Liver (tissue), 3 donors: Measurements from ENCODE around the gene DRC1.

Experiments
- FOXA1 ChIP-seq: IDR thresholded peaks from 2 replicates; pipeline ENCODE4 v1.6.1; 2016; ENCODE audit warnings: antibody characterized with exemption
- JUND ChIP-seq, 2 donors: IDR thresholded peaks; 2 replicates each; pipeline ENCODE4 v1.6.1; 2016; ENCODE audit warnings: antibody characterized with exemption in 2 of 2
- RAD21 ChIP-seq, 2 donors: IDR thresholded peaks; 2 replicates each; pipeline ENCODE4 v1.6.1; 2016; ENCODE audit warnings: antibody characterized with exemption in 2 of 2, mild to moderate bottlenecking in 2 of 2
- REST ChIP-seq: IDR thresholded peaks from 2 replicates; pipeline ENCODE4 v1.6.1; 2016; ENCODE audit warnings: antibody characterized with exemption, mild to moderate bottlenecking
- RXRA ChIP-seq, 2 donors: IDR thresholded peaks; 2 replicates each; pipeline ENCODE4 v1.6.1; 2017 to 2018; ENCODE audit warnings: antibody characterized with exemption in 2 of 2, mild to moderate bottlenecking in 1 of 2
- SP1 ChIP-seq: IDR thresholded peaks from 2 replicates; pipeline ENCODE4 v1.6.1; 2018; ENCODE audit warnings: antibody characterized with exemption, mild to moderate bottlenecking
- YY1 ChIP-seq: IDR thresholded peaks from 2 replicates; pipeline ENCODE4 v1.6.1; 2016; ENCODE audit warnings: antibody characterized with exemption, mild to moderate bottlenecking
- TF ChIP-seq, protein P1 (sequence below): fragments of 150-350 bp; IDR thresholded peaks from 2 replicates; pipeline ENCODE4 v1.5.1; 2017; ENCODE audit warnings: improper control_type of control experiment, low read depth, low read length; ENCODE audit not compliant: missing input control
- TF ChIP-seq, protein P2 (sequence below): IDR thresholded peaks from 2 replicates; pipeline ENCODE4 v1.6.1; 2016; ENCODE audit warnings: antibody characterized with exemption
- TF ChIP-seq, protein P3 (sequence below): IDR thresholded peaks from 2 replicates; pipeline ENCODE4 v1.6.1; 2016; ENCODE audit warnings: antibody characterized with exemption
- donor health status: healthy.
- donor health status: healthy.

DNA sequence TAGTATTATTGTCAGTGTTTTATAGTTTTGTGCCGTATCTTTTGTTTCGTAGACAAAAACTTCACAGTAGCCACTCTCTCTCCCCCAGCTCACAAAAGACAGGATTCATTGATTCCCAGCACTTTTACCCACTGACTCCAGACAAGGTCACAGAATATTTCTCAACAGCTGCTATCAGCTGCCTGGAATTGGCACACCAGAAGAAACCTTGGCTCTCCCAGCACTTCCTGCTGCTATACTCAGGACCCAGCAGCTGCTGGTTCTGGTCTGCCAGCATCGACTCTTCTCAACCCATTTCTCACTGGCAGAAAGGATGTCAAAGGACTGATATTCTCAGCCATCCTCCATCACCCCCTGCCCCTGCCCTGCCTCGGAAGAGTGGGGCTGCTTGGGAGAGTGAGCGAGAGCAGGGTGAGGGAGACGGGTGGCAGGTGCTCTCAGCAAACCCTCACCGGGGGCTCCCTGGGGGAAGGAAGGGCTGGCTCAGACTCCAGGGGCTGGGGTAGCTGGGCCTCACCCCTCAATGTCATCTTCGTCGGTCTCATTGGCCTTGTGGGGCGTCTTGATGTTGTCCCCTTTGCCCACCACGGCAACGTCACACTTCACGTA, 82.3 kb downstream of the DRC1 start:
- TF ChIP-seq, protein P1, sequence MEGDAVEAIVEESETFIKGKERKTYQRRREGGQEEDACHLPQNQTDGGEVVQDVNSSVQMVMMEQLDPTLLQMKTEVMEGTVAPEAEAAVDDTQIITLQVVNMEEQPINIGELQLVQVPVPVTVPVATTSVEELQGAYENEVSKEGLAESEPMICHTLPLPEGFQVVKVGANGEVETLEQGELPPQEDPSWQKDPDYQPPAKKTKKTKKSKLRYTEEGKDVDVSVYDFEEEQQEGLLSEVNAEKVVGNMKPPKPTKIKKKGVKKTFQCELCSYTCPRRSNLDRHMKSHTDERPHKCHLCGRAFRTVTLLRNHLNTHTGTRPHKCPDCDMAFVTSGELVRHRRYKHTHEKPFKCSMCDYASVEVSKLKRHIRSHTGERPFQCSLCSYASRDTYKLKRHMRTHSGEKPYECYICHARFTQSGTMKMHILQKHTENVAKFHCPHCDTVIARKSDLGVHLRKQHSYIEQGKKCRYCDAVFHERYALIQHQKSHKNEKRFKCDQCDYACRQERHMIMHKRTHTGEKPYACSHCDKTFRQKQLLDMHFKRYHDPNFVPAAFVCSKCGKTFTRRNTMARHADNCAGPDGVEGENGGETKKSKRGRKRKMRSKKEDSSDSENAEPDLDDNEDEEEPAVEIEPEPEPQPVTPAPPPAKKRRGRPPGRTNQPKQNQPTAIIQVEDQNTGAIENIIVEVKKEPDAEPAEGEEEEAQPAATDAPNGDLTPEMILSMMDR = no peak
- TF ChIP-seq YY1 = no peak
- TF ChIP-seq RAD21 (IDR thresholded peaks at IDR 0.05) = no peak
- TF ChIP-seq, protein P2, sequence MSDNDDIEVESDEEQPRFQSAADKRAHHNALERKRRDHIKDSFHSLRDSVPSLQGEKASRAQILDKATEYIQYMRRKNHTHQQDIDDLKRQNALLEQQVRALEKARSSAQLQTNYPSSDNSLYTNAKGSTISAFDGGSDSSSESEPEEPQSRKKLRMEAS = no peak
- no peak for TF ChIP-seq REST
- no peak for TF ChIP-seq FOXA1
- TF ChIP-seq JUND (IDR thresholded peaks at IDR 0.05) = no peak
- peak; percentile 87 to 91 for TF ChIP-seq RXRA (IDR thresholded peaks at IDR 0.05)
- TF ChIP-seq, protein P3, sequence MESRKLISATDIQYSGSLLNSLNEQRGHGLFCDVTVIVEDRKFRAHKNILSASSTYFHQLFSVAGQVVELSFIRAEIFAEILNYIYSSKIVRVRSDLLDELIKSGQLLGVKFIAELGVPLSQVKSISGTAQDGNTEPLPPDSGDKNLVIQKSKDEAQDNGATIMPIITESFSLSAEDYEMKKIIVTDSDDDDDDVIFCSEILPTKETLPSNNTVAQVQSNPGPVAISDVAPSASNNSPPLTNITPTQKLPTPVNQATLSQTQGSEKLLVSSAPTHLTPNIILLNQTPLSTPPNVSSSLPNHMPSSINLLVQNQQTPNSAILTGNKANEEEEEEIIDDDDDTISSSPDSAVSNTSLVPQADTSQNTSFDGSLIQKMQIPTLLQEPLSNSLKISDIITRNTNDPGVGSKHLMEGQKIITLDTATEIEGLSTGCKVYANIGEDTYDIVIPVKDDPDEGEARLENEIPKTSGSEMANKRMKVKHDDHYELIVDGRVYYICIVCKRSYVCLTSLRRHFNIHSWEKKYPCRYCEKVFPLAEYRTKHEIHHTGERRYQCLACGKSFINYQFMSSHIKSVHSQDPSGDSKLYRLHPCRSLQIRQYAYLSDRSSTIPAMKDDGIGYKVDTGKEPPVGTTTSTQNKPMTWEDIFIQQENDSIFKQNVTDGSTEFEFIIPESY = no peak
- TF ChIP-seq SP1 = peak; percentile 63
